NCI-H226 (cell line): Measurements from ENCODE around the gene RPL5.
A peak's percentile ranks its signal among the peaks of the same experiment; 100 is the strongest.
"Not testable (repeated sequence)": the region's sequence is repeated elsewhere in the genome, so short reads cannot be mapped to it uniquely, and the experiment has no call there.

Source experiments
- DNase-seq: peaks from one replicate; pipeline ENCODE4 v3.0.0-alpha.2; 2015

Gene RPL5

GRCh38 chr1:92831762-92832536 is at the start of gene RPL5:
RPL5 (plus strand) TSS chr1:92832040; CDS start chr1:92832115, 75 bp downstream.
- peak; percentile 75 for DNase-seq

DNA sequence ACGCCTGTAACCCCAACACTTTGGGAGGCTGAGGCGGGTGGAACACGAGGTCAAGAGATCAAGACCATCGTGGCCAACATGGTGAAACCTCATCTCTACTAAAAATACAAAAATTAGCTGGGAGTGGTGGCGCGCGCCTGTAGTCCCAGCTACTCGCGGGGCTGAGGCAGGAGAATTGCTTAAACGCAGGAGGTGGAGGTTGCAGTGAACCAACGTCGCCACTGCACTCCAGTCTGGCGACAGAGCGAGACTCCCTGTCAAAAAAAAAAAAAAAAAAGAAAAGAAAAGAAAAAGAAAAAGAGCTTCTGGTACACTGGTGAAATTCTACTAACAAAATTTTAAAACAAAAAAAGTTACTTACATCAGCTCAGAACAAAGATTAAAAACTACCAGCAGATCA is 48.3 kb upstream of the RPL5 start:
- DNase-seq: not testable (repeated sequence)

DNA sequence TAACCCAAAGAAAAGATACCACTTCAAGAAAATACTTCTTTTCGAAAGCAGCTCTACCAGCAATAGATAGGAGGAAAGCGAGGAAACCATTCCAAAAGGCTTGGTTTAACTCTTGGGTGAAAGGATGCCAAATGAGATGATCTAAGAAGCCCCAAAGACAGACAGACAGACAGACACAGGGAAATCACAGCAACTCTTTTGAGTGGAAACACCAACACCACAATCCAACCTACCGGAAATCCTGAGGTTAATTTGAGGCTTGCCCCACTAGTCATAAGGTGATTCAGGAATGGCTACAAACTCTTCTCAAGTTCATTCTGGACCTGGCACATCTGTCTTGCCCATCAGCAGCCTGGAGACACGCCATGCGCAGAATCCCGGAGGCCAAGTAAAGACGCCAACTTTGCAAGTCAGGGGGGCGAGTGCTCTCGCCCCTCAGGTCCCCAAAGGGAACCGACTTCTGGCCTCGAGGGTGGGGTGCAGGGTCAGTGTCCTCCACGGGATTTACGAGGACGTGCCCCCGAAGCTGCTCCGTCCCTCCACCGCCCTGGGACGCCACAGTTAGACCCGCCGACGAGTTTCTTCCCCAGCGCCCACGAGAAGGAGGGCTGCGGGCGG is 47.7 kb upstream of the RPL5 start:
- peak; percentile 49 for DNase-seq

DNA sequence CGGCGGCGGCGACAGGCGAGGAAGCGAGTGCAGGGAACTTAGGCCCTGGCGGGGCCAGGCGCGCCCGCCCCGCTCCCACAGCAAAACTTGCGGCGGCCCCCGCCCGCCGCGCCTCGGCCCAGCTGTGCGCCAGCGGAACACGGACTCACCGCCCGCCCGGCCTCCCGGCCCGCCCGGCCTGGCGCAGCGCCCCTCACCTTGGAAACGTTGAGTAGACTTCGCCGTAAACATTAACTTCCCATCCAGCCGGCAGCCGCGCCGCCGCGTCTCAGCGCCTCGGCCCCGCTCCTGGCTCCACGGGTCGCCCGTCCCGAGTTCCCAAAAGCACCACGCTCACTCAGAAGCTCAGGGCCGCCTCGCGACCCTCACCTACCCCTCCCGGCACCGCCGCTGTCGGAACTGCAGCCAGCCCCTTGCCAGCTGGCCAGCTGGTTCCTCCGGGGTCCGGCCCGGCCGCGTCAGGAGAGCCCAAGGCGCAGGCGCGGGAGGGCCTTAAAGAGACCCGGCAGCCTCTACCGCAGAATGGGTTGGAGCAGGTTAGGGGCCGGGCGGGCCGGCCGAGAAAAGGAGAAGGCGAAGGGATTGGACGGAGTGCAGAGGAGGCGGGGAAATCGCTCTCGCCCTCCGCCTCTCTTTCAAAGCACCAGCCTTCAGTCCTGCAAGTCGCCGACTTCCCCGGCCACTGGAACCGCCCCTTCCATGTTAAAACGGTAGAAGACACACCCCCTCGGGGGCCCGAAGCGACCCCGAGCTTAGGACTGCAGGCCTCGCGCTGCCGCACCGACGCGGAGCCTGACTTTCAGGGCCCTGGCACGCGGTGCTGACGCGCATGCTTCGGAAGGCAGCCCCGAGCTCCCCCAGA is 47.0 kb upstream of the RPL5 start, which contains the start of gene EVI5:
EVI5 (minus strand) TSS at position 470 of the 862 bp plus-strand sequence. CDS start 48,562 bp downstream, outside the sequence.
- DNase-seq: peak; percentile 95

- DNase-seq: no peak
These were observed 45.5 kb upstream of the RPL5 start for GRCh38 chr1:92786111-92786901.

- DNase-seq: no peak
These were observed 41.8 kb upstream of the RPL5 start for GRCh38 chr1:92790081-92790480.

DNA sequence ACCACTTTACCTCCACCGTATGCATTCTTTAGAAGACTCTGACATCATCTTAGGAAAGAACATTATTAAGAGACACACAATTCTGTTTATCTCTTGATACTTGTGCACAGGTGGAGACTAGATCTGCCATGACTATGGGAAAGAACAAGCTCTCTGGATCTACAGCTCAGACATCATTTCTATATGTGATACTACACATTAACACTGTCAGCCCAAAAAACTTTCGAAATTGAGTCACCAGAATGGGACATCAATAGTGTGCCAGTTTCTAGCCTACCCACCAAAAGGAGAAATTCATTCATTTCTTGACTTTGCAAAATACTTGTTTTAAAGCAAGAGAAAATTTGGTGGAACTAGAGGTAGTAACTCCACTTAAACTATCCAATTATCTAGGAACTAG is 41.0 kb upstream of the RPL5 start:
- DNase-seq: no peak

GRCh38 chr1:92791487-92792066 is 40.3 kb upstream of the RPL5 start:
- DNase-seq: no peak

GRCh38 chr1:92792340-92792782 is 39.5 kb upstream of the RPL5 start:
- DNase-seq: peak; percentile 40

- no peak for DNase-seq
These were observed 36.7 kb upstream of the RPL5 start for GRCh38 chr1:92795166-92795565.

DNA sequence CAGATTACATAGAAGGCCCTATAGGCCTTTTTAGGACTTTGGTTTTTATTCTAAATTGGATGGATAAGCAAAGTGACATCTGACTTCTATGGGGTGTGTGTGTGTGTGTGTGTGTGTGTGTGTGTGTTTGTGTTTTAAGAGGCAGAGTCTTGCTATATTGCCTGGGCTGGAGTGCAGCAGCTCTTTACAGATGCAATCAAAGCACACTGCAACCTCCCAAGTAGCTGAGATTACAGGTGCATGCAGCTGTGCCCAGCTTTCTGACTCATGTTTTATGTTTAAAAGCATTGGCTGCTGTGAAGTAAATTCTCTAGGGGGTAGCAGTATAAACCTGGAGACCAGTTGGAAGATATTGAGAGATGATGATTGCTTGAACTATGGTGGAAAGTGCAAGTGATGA is 34.5 kb upstream of the RPL5 start:
- DNase-seq: no peak

- no peak for DNase-seq
These were observed 33.9 kb upstream of the RPL5 start for GRCh38 chr1:92797961-92798360.

DNA sequence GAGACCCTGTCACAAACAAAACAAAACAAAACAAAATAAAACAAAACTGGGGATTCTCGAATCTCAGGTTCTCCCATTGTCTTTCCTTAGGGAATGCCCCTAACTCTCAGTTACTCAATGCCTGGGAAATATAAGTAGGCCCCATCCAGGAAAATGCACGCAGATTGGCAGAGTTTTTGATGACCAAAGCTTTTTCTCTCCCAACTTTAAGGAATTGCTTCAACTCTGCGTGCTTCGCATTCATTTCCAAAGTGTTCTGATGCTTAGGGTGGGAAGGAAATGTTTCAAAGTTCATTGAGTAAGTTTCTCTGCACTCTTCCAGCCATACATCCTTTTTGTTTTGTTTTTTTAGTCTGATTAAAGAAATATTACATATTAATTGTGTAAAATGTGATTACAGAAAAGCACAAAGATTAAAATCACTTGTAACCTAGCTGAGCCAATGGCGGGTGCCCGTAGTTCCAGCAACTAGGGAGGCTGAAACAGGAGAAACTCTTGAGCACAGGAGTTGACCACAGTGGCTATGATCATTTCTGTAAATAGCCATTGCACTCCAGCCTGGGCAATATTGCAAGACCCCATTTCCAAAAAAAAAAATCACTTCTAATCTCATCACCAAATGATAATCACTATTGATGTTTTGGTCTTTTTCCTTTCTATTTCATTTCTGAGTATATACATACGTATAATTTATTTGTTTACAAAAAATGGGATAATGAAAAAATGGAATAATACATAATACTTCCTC is 28.5 kb upstream of the RPL5 start:
- DNase-seq: no peak

- DNase-seq: peak; percentile 99
These were observed 27.1 kb upstream of the RPL5 start for GRCh38 chr1:92804721-92805201.

DNA sequence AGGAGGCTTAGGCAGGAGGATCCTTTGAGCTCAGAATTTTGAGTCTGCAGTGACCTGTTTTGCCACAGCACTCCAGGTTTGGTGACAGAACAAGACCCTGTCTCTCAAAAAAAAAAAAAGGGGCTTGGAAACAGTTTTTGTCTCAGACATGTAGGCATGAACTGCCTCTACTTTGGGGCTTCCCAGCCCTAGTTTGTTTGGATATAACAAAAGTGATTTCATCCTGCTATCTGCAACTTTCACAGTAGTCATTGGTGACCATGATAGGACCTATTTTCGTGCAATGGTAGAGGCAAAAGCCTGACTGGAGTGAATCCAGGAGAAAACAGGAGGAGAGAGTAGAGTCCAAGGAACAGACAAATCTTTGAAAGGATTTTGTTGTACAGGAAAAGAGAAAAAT is 26.6 kb upstream of the RPL5 start:
- peak; percentile 48 for DNase-seq

GRCh38 chr1:92808381-92808780 is 23.5 kb upstream of the RPL5 start:
- DNase-seq: no peak

DNA sequence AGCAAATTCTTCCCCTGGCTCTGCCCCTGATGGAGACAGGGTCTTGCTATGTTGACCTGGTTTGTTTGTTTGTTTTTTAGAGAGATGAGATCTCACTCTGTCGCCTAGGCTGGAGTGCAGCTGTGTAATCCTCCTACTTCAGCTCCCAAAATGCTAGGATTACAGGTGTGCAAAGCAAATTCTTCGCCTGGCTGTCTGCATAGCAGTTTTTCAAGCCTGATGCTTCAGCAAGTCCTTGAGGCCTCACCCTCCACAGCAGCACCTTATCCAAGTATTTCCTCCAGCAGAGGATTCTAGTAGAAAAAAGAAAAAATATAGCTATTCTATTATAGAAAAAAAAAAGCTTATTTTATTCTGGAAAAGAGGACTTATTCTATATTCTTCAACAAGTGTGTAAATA is 15.1 kb upstream of the RPL5 start:
- no peak for DNase-seq

GRCh38 chr1:92817137-92817697 is 14.6 kb upstream of the RPL5 start:
- no peak for DNase-seq

- no peak for DNase-seq
These were observed 13.7 kb upstream of the RPL5 start for GRCh38 chr1:92817986-92818764.

DNA sequence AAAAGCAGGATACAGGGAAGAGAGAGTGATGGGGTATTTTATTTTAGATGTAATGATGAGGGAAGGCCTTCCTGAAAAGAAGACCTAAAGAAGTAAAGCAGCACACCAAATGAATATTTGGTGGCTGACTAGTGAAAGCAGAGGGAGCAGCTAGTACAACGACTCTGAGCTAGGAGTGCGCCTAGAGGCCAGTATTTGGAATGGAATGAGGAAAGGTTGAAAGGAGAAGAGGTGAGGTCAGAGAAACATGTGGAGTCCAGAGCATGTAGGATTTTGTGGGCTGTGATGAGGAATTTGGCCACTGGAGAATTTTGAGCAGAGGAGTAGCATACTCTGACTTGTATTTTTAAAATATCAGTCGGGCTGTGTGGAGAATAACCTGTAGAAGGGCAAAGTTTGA is 11.8 kb upstream of the RPL5 start:
- peak; percentile 40 for DNase-seq
